Measurements from ENCODE around the gene TULP4.
"Not testable (repeated sequence)": the region's sequence is repeated elsewhere in the genome, so short reads cannot be mapped to it uniquely, and the experiment has no call there.

The TULP4 gene

GRCh38 chr6:158529629-158530028 lies 217.4 kb downstream of the TULP4 start:
- no peak for DNase-seq (ENCODE audit: low read depth)

- no peak for DNase-seq (ENCODE audit: low read depth)
Observed at GRCh38 chr6:158531566-158531965, 219.3 kb downstream of the TULP4 start.

DNA sequence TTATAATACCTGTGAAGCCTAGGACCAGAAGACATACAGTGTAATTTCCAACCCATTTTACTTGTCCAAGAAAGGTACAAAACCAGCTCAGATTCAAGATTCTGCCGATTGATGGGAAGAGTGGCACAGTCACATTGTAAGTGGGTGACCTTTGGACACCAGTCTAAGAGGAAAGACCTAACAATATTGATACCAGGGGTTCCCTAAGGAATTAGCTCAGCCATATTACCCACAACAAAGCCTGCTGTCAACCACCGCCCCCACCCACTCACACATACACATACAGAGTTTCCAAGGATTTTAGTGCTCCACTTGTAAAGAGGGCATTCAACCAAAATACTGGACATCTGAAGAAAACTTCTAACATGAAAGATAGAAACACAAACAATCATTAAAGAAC lies 219.7 kb downstream of the TULP4 start:
- no peak for DNase-seq (ENCODE audit: low read depth)

- peak; percentile 58 for DNase-seq (ENCODE audit: low read depth)
Observed at GRCh38 chr6:158536084-158536890, 224.0 kb downstream of the TULP4 start.

- DNase-seq (ENCODE audit: low read depth) = no peak
Observed at GRCh38 chr6:158536891-158537798, 224.9 kb downstream of the TULP4 start.

GRCh38 chr6:158538741-158539140 lies 226.5 kb downstream of the TULP4 start:
- DNase-seq (ENCODE audit: low read depth) = no peak

DNA sequence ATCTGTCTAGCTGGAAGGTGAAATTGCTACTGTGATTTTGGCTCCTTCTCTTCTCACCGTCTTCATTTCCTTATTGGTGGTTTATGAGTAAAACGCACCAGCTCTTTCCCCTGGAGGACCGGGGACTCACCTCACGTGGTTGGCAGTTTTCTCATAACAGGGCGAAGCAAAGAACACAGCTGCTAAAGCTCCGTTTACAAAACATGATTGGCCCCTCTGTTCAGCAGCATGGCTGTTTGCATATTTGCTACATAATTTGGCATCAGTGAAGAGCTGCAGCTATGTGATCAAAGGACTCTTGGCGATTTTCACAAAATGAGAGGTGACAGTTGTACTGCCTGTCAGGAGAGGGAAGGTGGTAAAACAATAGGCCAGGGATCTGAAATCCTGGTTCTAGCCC lies 227.1 kb downstream of the TULP4 start:
- no peak for DNase-seq (ENCODE audit: low read depth)

DNA sequence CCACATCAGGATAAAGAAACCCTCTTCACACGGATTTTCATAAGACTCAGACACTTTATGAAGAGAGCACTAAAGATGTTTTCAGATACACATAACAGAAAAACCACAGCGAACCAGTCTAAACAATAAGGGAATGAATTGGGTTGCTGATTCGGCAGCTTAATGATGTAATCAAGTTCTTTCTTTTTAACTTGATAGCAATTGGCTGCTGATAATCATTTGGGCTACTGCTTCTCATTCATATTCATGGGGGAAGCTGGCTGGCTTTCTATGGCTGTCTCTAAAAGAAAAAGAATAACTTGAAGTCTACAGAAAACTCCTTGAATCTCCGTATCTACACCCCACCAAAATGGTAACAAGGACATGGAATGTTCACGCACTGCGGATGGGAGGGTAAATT lies 227.6 kb downstream of the TULP4 start:
- DNase-seq (ENCODE audit: low read depth) = no peak

GRCh38 chr6:158543606-158544185 lies 231.4 kb downstream of the TULP4 start:
- no peak for DNase-seq (ENCODE audit: low read depth)

DNA sequence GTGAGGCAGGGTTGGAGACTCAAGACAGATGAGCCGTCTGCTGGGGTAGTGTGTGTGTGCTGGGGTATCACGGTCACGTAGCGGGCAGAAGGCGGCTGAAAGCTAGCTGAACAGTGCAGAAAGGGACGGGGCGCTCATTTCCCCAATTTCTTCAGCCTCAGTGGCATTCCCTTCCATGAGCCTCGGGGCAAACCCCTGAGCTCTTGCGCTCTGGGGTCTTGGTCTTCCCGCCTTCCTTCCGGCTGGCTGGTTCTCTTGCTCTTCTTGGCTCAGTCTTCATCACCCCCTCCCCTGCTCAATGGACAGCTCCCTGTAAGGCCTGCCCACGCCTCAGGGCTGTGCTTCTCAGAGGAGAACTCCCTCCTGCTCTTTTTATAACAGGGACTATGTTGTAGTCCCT lies 232.2 kb downstream of the TULP4 start:
- no peak for DNase-seq (ENCODE audit: low read depth)

- no peak for DNase-seq (ENCODE audit: low read depth)
Observed at GRCh38 chr6:158545043-158545966, 233.0 kb downstream of the TULP4 start.

DNA sequence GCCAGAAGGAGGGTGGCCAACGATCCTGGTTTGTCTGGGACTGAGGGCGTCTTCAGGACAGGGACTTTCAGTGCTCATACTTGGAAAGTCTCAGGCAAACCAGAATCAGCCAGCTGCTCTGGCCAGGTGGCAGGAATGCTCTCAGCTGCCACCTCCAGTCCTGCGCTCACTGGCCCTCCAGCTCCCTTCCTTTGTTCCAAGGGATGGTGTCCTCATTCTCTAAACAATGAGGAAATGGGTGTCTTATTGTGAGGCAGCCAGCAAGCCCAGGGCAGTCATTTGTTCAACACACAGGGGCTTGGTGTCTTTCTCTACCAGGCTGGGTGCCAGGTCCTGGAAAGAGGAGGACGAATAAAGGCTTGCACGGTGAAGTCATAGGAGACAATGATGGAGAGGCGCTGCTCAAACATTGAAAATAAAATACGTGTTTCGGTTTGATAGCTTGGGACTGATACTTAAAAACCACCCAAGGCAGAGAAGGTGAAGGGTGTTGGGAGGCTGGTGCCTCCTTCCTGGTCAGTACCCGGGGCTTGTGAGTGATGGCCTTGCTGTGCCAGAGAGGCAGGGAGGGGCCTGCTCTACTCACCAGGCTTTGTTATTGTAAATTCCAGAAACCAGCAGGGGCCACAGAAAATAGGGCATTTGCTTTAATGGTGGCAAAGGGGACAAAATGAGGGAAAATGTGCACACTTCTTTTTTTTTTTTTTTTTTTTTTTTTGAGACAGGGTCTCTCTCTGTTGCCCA lies 236.3 kb downstream of the TULP4 start:
- DNase-seq (ENCODE audit: low read depth) = no peak

GRCh38 chr6:158552055-158552795 lies 240.0 kb downstream of the TULP4 start:
- DNase-seq (ENCODE audit: low read depth) = no peak

DNA sequence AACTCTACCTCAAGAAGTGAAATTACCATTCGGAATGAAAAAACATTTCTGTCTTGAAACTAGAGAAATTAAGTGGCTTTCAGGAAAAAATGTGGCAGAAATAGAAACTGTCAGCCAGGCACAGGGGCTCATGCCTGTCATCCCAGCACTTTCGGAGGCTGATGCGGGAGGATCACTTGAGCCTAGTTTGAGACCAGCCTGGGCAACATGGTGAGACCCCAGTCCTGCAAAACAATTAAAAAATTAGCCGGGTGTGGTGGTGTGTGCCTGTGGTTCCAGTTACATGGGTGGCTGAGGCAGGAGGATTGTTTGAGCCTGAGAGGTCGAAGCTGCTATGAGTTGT lies 240.5 kb downstream of the TULP4 start:
- DNase-seq (ENCODE audit: low read depth) = no peak

DNA sequence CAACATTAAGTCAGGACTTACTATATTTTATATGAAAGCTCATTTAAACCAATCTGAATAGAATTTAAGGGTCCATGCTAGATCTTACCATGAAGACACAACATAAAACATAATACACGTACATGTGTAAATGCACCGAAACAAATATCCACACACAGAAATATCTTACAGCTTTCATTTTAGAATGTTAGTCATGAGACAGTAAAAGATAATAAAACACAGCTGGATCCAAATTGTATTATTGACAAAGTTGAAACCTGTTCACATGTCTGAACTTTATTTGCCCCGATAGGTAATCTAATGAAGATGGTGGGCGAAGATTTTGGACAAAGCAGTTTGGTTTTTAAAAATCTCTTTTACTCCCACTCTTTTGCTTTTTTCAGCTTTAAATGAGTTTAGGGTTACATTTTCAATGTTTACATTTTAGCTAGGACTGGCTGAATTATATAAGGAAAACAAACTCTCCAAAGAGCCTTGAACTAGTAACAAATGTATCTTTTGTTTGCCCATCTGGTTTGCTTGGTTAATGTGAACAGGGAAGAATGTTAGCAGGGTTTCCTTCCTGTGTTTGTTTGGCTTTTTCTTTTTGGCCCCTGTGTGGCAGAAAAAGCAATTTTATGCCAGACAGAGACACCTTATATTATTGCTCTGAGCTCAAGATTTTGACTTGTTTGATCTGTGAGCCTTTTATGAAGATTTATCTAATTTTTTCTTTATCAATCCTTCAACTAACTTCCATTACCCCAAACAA lies 242.5 kb downstream of the TULP4 start:
- no peak for DNase-seq (ENCODE audit: low read depth)

GRCh38 chr6:158556113-158556512 lies 243.8 kb downstream of the TULP4 start:
- no peak for DNase-seq (ENCODE audit: low read depth)

DNA sequence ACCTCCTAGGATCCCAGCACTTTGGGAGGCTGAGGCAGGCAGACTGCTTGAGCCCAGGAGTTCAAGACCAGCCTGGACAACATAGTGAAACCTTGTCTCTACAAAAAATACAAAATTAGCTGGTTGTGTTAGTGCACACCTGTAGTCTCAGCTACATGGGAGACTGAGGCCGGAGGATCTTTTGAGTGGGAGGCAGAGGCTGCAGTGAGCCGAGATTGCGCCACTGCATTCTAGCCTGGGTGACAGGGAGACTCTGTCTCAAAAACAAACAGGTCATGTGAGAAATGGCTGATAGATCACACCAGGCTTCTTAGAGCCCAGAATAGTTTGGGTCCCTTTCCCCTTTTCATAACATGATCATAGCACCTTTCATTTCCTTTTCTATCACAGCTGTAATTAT lies 244.8 kb downstream of the TULP4 start:
- not testable (repeated sequence) for DNase-seq (ENCODE audit: low read depth)

DNA sequence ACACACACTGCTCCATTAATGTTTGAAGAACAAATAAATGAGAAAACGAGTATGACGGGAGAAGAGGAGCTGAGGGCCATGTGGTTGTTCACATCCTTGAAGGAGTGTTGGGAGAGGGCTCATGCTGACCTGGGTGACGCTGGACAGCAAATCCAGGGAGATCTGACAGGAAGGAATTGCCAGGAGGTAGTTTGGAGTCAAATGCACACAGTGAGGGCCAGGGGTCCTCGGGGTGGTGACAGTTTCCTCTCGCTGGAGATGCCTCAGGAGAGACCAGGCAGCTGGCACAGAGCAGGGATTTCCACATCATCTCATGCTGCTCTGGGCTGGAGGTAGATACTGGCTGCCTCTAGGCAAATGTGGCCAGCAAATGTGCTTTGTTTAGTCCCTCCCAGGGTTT lies 245.7 kb downstream of the TULP4 start:
- DNase-seq (ENCODE audit: low read depth) = no peak

DNA sequence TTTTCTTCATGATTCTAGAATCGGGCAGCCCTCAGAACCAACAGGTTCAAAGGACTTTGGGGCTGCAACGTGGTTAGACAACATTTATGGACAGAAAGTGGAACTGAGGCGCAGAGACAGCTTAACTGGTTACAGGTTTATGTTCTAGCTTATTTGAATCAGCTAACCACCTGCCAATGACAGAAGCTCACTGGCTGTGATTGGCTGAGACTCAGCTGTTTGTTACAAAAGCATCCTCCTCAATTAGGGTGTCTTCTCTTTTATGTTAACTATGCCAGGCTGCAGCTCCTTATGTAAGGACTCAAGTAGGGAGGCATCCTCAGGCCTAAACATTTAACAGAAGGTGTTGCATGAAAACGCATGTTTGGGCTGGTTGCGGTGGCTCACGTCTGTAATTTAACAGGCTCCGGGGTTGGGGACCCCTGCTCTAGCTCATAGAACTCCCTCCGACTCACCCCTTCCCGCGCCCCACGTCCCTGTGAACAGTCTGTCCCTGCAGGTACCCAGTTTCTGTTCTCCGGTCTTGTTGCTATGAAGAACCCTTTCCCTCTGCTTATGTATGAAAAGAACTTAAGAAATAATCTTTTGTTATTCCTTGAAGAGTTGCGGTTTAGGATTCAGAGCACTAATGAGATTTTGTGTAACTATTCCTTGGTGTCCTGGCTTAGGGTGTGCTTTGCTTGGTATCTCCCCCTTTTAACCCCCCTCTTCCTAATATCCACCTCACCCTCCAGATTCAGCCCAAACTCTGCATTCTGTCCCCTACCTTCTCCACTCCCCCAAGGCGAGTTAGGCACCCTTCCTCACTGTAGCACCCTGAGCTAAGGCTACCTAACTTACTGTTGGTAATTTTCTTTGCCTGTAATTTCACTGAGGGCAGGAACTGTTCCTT lies 246.4 kb downstream of the TULP4 start:
- no peak for DNase-seq (ENCODE audit: low read depth)
